ENCODE results near the gene FNBP1.
"Not testable (repeated sequence)": the region's sequence is repeated elsewhere in the genome, so short reads cannot be mapped to it uniquely, and the experiment has no call there.

Gene FNBP1

GRCh38 chr9:129958796-129959195, 84.2 kb downstream of the FNBP1 start:
- DNase-seq (ENCODE audit: low spot score), result no peak

- DNase-seq (ENCODE audit: low spot score), result no peak
Observed at GRCh38 chr9:129954868-129955550, 88.0 kb downstream of the FNBP1 start.

- no peak for DNase-seq (ENCODE audit: low spot score)
Observed at GRCh38 chr9:129953736-129954135, 89.3 kb downstream of the FNBP1 start.

- no peak for DNase-seq (ENCODE audit: low spot score)
Observed at GRCh38 chr9:129952337-129952736, 90.7 kb downstream of the FNBP1 start.

GRCh38 chr9:129949821-129950220, 93.2 kb downstream of the FNBP1 start:
- peak; percentile 48 for DNase-seq (ENCODE audit: low spot score)

GRCh38 chr9:129948626-129949025, 94.4 kb downstream of the FNBP1 start:
- DNase-seq (ENCODE audit: low spot score), result not testable (repeated sequence)

GRCh38 chr9:129946246-129946995, 96.6 kb downstream of the FNBP1 start:
- DNase-seq (ENCODE audit: low spot score), result no peak

GRCh38 chr9:129945314-129945713, 97.7 kb downstream of the FNBP1 start:
- DNase-seq (ENCODE audit: low spot score), result no peak

GRCh38 chr9:129944506-129945116, 98.4 kb downstream of the FNBP1 start:
- DNase-seq (ENCODE audit: low spot score), result no peak

GRCh38 chr9:129939431-129939830, 103.6 kb downstream of the FNBP1 start:
- DNase-seq (ENCODE audit: low spot score), result no peak

GRCh38 chr9:129938291-129938979, 104.6 kb downstream of the FNBP1 start:
- no peak for DNase-seq (ENCODE audit: low spot score)

- DNase-seq (ENCODE audit: low spot score), result not testable (repeated sequence)
Observed at GRCh38 chr9:129937879-129938278, 105.1 kb downstream of the FNBP1 start.

GRCh38 chr9:129936222-129936621, 106.8 kb downstream of the FNBP1 start:
- no peak for DNase-seq (ENCODE audit: low spot score)

GRCh38 chr9:129934780-129935179, 108.2 kb downstream of the FNBP1 start:
- DNase-seq (ENCODE audit: low spot score), result no peak

GRCh38 chr9:129934041-129934591, 108.9 kb downstream of the FNBP1 start:
- DNase-seq (ENCODE audit: low spot score), result no peak

GRCh38 chr9:129933185-129934040, 109.6 kb downstream of the FNBP1 start:
- DNase-seq (ENCODE audit: low spot score), result no peak

- DNase-seq (ENCODE audit: low spot score), result no peak
Observed at GRCh38 chr9:129932303-129933151, 110.5 kb downstream of the FNBP1 start.

- no peak for DNase-seq (ENCODE audit: low spot score)
Observed at GRCh38 chr9:129930743-129931142, 112.2 kb downstream of the FNBP1 start.

- DNase-seq (ENCODE audit: low spot score), result no peak
Observed at GRCh38 chr9:129929496-129930125, 113.4 kb downstream of the FNBP1 start.
